LHCN-M2 (cell line): ENCODE results near the gene SARDH. TPM values are rescaled to one million over a fixed set of nuclear protein-coding genes. Genes with fewer than 3 reads are reported as not detected.
"Not testable (repeated sequence)": the region's sequence is repeated elsewhere in the genome, so short reads cannot be mapped to it uniquely, and the experiment has no call there.

Source experiments
- DNase-seq: peaks from one replicate; pipeline ENCODE4 v3.0.0-alpha.2; 2012; ENCODE audit warnings: low read depth
- total RNA-seq: library from RNA; depleted of rRNA; stranded (reverse); fragments of >200 nt; gene quantifications from 2 replicates; pipeline ENCODE4 v1.2.3, GENCODE V29; 2014

SARDH gene
- total RNA-seq, 1 experiment from 2014 or later, result 54.8 TPM

GRCh38 chr9:133686642-133687575 is 51.2 kb downstream of the SARDH start:
- DNase-seq, result no peak

- DNase-seq, result no peak
Observed at GRCh38 chr9:133685653-133686609, 52.2 kb downstream of the SARDH start.

- no peak for DNase-seq
Observed at GRCh38 chr9:133684936-133685361, 53.2 kb downstream of the SARDH start.

GRCh38 chr9:133684121-133684935 is 53.8 kb downstream of the SARDH start:
- no peak for DNase-seq

- no peak for DNase-seq
Observed at GRCh38 chr9:133683586-133684120, 54.5 kb downstream of the SARDH start.

- no peak for DNase-seq
Observed at GRCh38 chr9:133682818-133683585, 55.1 kb downstream of the SARDH start.

GRCh38 chr9:133681658-133682306 is 56.4 kb downstream of the SARDH start:
- no peak for DNase-seq

GRCh38 chr9:133680976-133681657 is 57.0 kb downstream of the SARDH start:
- no peak for DNase-seq

- no peak for DNase-seq
Observed at GRCh38 chr9:133680250-133680975, 57.7 kb downstream of the SARDH start.

- DNase-seq, result no peak
Observed at GRCh38 chr9:133679466-133680061, 58.6 kb downstream of the SARDH start.

GRCh38 chr9:133679056-133679455 is 59.1 kb downstream of the SARDH start:
- no peak for DNase-seq

- DNase-seq, result no peak
Observed at GRCh38 chr9:133677126-133678010, 60.8 kb downstream of the SARDH start.

- DNase-seq, result no peak
Observed at GRCh38 chr9:133676450-133676849, 61.7 kb downstream of the SARDH start.

- not testable (repeated sequence) for DNase-seq
Observed at GRCh38 chr9:133675796-133676195, 62.4 kb downstream of the SARDH start.

GRCh38 chr9:133674091-133674490 is 64.1 kb downstream of the SARDH start:
- DNase-seq, result no peak

- DNase-seq, result no peak
Observed at GRCh38 chr9:133673258-133673655, 64.9 kb downstream of the SARDH start.
